SK-N-SH treated with all-trans-retinoic acid at 6 μM for 48 hours (cell line): ENCODE data around the gene UBXN6.

Experiments
- ARNTL ChIP-seq: fragments of 450-650 bp; formaldehyde crosslinking; IDR thresholded peaks from 2 replicates; pipeline ENCODE4 v1.5.0; 2020; ENCODE audit warnings: low read depth, mild to moderate bottlenecking, moderate library complexity, borderline replicate concordance
- BACH2 ChIP-seq: fragments of 250-450 bp; sonication (Bioruptor Pico); IDR thresholded peaks from 2 replicates; pipeline ENCODE4 v1.9.0; 2021; ENCODE audit warnings: mild to moderate bottlenecking, borderline replicate concordance
- GLIS3 ChIP-seq: fragments of 250-450 bp; sonication (Bioruptor Pico); IDR thresholded peaks from 2 replicates; pipeline ENCODE4 v1.5.0; 2020; ENCODE audit warnings: mild to moderate bottlenecking, moderate library complexity
- ISL1 ChIP-seq: fragments of 250-450 bp; sonication (Bioruptor Pico); IDR thresholded peaks from 2 replicates; pipeline ENCODE4 v2.1.2; 2022; ENCODE audit warnings: mild to moderate bottlenecking, moderate library complexity
- OSR1 ChIP-seq: fragments of 250-450 bp; sonication (Bioruptor Pico); IDR thresholded peaks from 2 replicates; pipeline ENCODE4 v1.8.0; 2022; ENCODE audit warnings: moderate library complexity, mild to moderate bottlenecking, inconsistent platforms
- RARB ChIP-seq: fragments of 250-450 bp; sonication (Bioruptor Pico); IDR thresholded peaks from 2 replicates; pipeline ENCODE4 v1.8.0; 2021; ENCODE audit warnings: mild to moderate bottlenecking, moderate library complexity
- TCF4 ChIP-seq: fragments of 250-450 bp; sonication (Bioruptor Pico); IDR thresholded peaks from 2 replicates; pipeline ENCODE4 v1.8.0; 2021; ENCODE audit warnings: mild to moderate bottlenecking, moderate library complexity, borderline replicate concordance
- TOX ChIP-seq: fragments of 250-450 bp; sonication (Bioruptor Pico); IDR thresholded peaks from 2 replicates; pipeline ENCODE4 v1.8.0; 2021; ENCODE audit warnings: mild to moderate bottlenecking, moderate library complexity, borderline replicate concordance
- ZFP3 ChIP-seq: fragments of 250-450 bp; sonication (Bioruptor Pico); IDR thresholded peaks from 2 replicates; pipeline ENCODE4 v1.5.0; 2020; ENCODE audit warnings: mild to moderate bottlenecking, moderate library complexity
- ZFP30 ChIP-seq: fragments of 450-650 bp; formaldehyde crosslinking; IDR thresholded peaks from 2 replicates; pipeline ENCODE4 v1.5.0; 2022; ENCODE audit warnings: mild to moderate bottlenecking, moderate library complexity
- ZNF8 ChIP-seq: fragments of 450-650 bp; formaldehyde crosslinking; IDR thresholded peaks from 2 replicates; pipeline ENCODE4 v1.5.0; 2020; ENCODE audit warnings: mild to moderate bottlenecking, moderate library complexity
- TF ChIP-seq, protein P1 (sequence below): fragments of 250-450 bp; sonication (Bioruptor Pico); IDR thresholded peaks from 2 replicates; pipeline ENCODE4 v1.5.1; 2021; ENCODE audit warnings: mild to moderate bottlenecking, moderate library complexity
- TF ChIP-seq, protein P2 (sequence below): fragments of 250-450 bp; sonication (Bioruptor Pico); IDR thresholded peaks from 2 replicates; pipeline ENCODE4 v1.8.0; 2020; ENCODE audit warnings: mild to moderate bottlenecking, moderate library complexity, borderline replicate concordance
- TF ChIP-seq, protein P3 (sequence below): fragments of 250-450 bp; sonication (Bioruptor Pico); IDR thresholded peaks from 2 replicates; pipeline ENCODE4 v1.5.1; 2020; ENCODE audit warnings: low read depth, mild to moderate bottlenecking, moderate library complexity

DNA sequence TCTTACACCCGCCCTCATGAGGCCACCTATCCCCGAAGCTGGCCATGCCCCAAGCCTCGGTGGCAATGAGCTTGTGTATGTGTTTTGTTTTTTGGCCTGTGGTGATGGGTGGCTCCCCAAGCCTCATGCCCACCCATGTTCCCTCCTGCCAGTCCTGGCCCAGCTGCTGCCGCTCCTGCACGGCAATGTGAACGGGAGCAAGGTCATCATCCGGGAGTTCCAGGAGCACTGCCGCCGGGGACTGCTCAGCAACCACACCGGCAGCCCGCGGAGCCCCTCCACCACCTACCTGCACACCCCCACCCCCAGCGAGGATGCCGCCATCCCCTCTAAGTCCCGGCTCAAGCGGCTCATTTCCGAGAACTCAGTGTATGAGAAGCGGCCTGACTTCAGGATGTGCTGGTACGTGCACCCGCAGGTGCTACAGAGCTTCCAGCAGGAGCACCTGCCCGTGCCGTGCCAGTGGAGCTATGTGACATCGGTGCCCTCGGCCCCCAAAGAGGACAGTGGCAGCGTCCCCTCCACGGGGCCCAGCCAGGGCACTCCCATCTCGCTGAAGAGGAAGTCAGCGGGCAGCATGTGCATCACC, 24.6 kb downstream of the UBXN6 start:
- TF ChIP-seq ZFP30 (no peak), GLIS3 (CRISPR knock-in tag) (no peak), ISL1 (CRISPR knock-in tag) (no peak), ARNTL (CRISPR knock-in tag) (no peak), ZFP3 (CRISPR knock-in tag) (no peak), TCF4 (CRISPR knock-in tag) (no peak), RARB (CRISPR knock-in tag) (no peak), BACH2 (no peak), ZNF8 (CRISPR knock-in tag) (no peak), OSR1 (no peak), TOX (CRISPR knock-in tag) (no peak)
- TF ChIP-seq, protein P1, sequence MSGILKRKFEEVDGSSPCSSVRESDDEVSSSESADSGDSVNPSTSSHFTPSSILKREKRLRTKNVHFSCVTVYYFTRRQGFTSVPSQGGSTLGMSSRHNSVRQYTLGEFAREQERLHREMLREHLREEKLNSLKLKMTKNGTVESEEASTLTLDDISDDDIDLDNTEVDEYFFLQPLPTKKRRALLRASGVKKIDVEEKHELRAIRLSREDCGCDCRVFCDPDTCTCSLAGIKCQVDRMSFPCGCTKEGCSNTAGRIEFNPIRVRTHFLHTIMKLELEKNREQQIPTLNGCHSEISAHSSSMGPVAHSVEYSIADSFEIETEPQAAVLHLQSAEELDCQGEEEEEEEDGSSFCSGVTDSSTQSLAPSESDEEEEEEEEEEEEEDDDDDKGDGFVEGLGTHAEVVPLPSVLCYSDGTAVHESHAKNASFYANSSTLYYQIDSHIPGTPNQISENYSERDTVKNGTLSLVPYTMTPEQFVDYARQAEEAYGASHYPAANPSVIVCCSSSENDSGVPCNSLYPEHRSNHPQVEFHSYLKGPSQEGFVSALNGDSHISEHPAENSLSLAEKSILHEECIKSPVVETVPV, result no peak
- TF ChIP-seq, protein P2, sequence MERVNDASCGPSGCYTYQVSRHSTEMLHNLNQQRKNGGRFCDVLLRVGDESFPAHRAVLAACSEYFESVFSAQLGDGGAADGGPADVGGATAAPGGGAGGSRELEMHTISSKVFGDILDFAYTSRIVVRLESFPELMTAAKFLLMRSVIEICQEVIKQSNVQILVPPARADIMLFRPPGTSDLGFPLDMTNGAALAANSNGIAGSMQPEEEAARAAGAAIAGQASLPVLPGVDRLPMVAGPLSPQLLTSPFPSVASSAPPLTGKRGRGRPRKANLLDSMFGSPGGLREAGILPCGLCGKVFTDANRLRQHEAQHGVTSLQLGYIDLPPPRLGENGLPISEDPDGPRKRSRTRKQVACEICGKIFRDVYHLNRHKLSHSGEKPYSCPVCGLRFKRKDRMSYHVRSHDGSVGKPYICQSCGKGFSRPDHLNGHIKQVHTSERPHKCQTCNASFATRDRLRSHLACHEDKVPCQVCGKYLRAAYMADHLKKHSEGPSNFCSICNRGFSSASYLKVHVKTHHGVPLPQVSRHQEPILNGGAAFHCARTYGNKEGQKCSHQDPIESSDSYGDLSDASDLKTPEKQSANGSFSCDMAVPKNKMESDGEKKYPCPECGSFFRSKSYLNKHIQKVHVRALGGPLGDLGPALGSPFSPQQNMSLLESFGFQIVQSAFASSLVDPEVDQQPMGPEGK (CRISPR knock-in tag), result no peak
- TF ChIP-seq, protein P3, sequence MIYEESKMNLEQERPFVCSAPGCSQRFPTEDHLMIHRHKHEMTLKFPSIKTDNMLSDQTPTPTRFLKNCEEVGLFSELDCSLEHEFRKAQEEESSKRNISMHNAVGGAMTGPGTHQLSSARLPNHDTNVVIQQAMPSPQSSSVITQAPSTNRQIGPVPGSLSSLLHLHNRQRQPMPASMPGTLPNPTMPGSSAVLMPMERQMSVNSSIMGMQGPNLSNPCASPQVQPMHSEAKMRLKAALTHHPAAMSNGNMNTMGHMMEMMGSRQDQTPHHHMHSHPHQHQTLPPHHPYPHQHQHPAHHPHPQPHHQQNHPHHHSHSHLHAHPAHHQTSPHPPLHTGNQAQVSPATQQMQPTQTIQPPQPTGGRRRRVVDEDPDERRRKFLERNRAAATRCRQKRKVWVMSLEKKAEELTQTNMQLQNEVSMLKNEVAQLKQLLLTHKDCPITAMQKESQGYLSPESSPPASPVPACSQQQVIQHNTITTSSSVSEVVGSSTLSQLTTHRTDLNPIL (CRISPR knock-in tag), result no peak
